Stimulated activated CD4-positive, alpha-beta T cell treated with anti-CD3 and anti-CD28 coated beads, Interleukin-2, amount 100 ng/mL, for 4 hours (primary cell): Measurements from ENCODE around the gene OR51D1.
A peak's percentile ranks its signal among the peaks of the same experiment; 100 is the strongest.

Source experiments
- DNase-seq: peaks from one replicate; pipeline ENCODE4 v3.0.0-alpha.2; 2020; ENCODE audit warnings: low read depth

OR51D1 gene

GRCh38 chr11:4636962-4637661, at the start of gene OR51D1:
Gene OR51D1 (plus strand): TSS chr11:4637477. CDS start chr11:4639791, 2,314 bp downstream.
- DNase-seq, result peak; percentile 46

- DNase-seq, result no peak
Observed at GRCh38 chr11:4589017-4589416, 48.3 kb upstream of the OR51D1 start.

GRCh38 chr11:4593739-4594138, 43.5 kb upstream of the OR51D1 start, which contains the start of gene OR52I1:
Gene OR52I1 (plus strand): TSS chr11:4594039. CDS start chr11:4594039, 0 bp downstream.
- no peak for DNase-seq

GRCh38 chr11:4605057-4605456, 32.2 kb upstream of the OR51D1 start:
- DNase-seq, result no peak

DNA sequence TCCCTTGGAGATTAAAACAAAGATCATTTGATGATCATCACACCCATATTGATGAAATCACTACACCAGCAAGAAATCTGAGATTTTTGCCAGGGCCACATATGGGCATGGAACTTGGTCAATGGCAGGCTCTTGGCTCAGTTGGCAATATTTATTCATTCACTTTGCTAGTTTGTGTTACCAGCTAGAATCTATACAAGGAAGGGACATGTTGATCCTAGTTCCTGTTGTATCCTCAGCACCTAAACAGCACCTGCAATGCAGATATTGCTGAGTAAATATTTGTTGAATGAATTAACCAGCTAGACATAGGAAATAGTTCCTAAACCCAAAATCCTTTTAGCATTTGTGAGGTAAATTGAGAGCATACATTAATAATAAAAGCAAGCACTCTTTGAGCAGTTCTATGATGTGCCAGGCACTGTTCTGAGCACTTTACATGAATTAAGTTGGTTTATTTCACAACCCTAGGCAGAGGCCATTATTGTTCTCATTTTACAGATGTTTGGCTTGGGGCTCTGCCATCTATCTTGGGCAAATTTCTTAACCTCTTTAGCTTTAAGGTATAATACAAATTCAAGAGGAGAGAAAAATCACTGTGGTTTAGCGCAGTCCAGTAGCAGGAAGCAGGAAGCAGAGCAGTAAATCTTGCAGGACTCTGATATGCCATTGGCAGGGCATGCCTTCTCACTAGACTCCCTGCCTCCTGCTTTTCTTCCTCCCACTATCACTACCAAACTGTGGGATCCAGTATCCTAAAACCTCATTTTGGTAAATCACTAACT, 30.9 kb upstream of the OR51D1 start:
- no peak for DNase-seq

DNA sequence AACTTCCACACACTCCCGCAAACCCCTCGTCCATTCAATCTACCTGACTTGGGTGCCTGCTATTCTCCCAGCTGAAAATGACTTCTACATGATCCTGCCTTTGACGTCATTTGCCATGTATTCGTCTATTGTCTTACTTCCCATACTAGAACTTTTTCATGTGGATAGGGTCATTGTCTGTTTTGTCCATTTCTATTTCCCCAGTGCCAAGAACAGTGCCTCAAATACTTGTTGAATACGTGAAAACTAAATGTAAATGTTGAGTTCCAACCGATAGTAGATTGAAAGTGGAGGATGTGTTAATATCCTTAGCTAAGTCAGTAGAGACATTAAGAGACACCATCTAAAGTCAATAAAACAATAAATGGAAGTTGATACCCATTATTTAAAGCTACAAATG, 30.2 kb upstream of the OR51D1 start:
- DNase-seq, result no peak

DNA sequence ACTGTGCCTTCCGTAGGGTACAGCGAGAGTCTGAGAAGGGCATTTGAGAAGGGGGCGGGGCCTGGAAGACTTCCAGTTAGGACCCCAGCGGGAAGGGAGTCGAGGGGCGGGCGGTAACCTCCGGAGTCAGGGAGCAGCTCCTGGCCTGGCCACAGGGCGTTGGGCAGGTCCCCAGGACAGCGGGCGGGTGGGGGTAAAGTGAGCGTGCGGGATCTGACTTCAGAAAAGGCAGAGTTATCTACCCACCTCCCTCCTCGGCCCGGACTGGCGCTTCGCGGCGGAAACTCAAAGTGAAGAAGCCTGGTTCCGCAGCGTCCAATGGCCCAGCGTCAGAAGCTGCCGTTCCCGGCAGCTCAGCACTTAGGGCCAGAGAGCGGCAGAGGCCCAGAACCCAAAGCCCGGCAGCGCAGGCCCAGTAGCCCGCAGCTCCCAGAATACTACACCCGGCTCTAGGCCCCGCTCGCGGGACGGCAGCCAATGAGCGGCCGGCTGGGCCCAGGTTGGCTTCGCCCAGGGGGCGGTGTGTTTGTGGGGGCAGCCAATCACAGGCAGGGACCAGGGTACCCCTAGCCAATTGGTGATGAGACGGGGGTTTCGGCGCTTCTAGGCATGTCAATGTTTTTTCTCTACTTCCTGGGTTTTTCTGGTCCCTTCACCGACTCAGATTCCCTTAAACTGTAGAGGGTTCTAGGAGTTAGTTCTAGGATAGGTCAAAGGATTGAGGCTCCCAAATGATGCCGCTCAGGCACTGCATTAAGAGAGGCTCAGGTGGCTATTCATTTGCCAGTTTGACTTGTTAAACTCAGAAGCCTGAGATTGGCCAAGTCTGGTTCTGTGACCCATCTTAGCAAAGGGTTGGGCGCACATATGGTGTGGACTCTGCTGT, 29.3 kb upstream of the OR51D1 start, which contains the start of gene TRIM68:
TSS of gene TRIM68 (minus strand) at position 451 of the 886 bp plus-strand sequence. CDS start 2,727 bp downstream, outside the sequence.
- peak; percentile 90 for DNase-seq

- DNase-seq, result no peak
Observed at GRCh38 chr11:4610258-4610935, 26.9 kb upstream of the OR51D1 start.

- no peak for DNase-seq
Observed at GRCh38 chr11:4611986-4612385, 25.3 kb upstream of the OR51D1 start.

GRCh38 chr11:4615856-4616444, 21.3 kb upstream of the OR51D1 start:
- DNase-seq, result no peak

- no peak for DNase-seq
Observed at GRCh38 chr11:4619514-4619913, 17.8 kb upstream of the OR51D1 start.

- DNase-seq, result no peak
Observed at GRCh38 chr11:4626207-4627099, 10.8 kb upstream of the OR51D1 start.

DNA sequence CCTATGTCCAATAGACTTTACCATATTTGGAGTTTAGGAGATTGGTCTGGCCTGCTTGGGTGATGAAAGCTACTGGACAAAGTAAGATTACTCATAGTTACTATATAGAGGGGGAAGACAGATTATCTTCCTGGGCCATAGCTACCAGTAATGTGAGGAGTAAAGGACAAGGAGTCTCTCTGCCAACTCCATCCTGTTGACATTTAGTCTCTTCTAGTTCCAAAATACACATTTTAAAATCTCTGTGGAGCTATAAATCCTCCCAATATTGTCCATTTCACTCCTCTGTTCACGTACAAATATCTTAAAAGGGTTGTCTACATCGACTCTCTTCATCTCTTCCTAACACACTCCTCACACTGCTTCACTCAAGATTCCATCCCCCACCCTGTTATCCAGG, 1.1 kb upstream of the OR51D1 start:
- DNase-seq, result no peak

GRCh38 chr11:4637662-4638047, 378 bp downstream of the OR51D1 start:
- no peak for DNase-seq

DNA sequence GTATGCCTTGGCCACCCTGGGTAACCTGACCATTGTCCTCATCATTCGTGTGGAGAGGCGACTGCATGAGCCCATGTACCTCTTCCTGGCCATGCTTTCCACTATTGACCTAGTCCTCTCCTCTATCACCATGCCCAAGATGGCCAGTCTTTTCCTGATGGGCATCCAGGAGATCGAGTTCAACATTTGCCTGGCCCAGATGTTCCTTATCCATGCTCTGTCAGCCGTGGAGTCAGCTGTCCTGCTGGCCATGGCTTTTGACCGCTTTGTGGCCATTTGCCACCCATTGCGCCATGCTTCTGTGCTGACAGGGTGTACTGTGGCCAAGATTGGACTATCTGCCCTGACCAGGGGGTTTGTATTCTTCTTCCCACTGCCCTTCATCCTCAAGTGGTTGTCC, 2.7 kb downstream of the OR51D1 start:
- no peak for DNase-seq

GRCh38 chr11:4641501-4641900, 4.2 kb downstream of the OR51D1 start:
- DNase-seq, result no peak

GRCh38 chr11:4642043-4642442, 4.8 kb downstream of the OR51D1 start:
- no peak for DNase-seq

- DNase-seq, result no peak
Observed at GRCh38 chr11:4643076-4643475, 5.8 kb downstream of the OR51D1 start.

DNA sequence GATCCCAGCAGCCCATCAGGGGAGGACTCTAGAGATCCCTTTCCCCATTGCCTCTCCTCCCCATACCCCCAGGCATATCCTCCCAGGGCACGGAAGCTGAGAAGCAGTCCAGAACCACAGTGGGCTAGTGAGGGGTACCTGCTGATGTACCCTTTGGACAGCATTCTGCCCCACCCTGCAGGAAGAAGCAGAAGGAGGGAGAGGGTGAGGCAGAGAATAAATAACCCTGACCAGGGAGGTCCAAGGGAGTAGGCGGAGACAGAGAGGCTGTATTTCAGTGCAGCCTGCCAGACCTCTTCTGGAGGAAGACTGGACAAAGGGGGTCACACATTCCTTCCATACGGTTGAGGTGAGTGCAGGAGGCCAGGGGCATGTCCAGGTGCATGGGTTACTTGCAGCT, 6.4 kb downstream of the OR51D1 start, which contains the start of gene OR51E1:
TSS of gene OR51E1 (plus strand) at position 301 of the 400 bp plus-strand sequence. CDS start 8,545 bp downstream, outside the sequence.
- DNase-seq, result no peak

DNA sequence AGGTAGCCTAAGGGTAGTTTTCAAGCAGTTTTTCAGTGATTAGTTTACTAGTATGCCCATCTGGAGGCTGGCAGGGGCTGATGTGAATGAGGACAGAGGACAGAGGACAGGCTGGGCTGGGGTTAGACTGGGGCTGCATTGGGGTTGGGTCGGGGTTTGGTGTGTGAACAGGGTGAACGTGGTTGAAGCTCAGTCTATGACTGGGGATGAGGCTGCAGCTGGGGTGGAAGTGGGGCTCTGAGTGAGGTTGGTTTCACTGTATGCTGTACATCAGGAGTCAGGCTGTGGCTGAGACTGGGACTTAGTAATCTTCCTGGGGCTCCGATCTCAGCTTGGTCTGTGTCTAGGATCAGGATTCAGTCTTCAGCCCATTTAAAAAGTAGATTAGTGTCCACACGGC, 7.0 kb downstream of the OR51D1 start:
- DNase-seq, result no peak
